Left renal pelvis (tissue), 4 donors: Measurements from ENCODE around the gene NLGN1. TPM values are rescaled to one million over a fixed set of nuclear protein-coding genes. Genes with fewer than 3 reads are reported as not detected.

Experiments
- DNase-seq, 4 donors: peaks; one replicate each; pipeline ENCODE4 v3.0.0-alpha.2; 2013; ENCODE audit warnings: low read depth in 4 of 4, low spot score in 3 of 4
- polyA plus RNA-seq, 4 donors: library from polyadenylated mRNA; unstranded; fragments of 120-200 nt; gene quantifications; one replicate each; pipeline ENCODE4 v1.2.1, GENCODE V29; 2013; ENCODE audit not compliant: insufficient read length in 4 of 4

NLGN1 gene
- polyA plus RNA-seq, 4 donors, result 1.4 to 5.3 (median 3.7) TPM

- no peak for DNase-seq
Observed at GRCh38 chr3:173939331-173939730, 541.8 kb downstream of the NLGN1 start.

- no peak for DNase-seq
Observed at GRCh38 chr3:173943264-173943663, 545.7 kb downstream of the NLGN1 start.

GRCh38 chr3:173945170-173945569 is 547.6 kb downstream of the NLGN1 start:
- no peak for DNase-seq

- DNase-seq, result no peak
Observed at GRCh38 chr3:173945806-173946205, 548.3 kb downstream of the NLGN1 start.

GRCh38 chr3:173954647-173955046 is 557.1 kb downstream of the NLGN1 start:
- no peak for DNase-seq

- no peak for DNase-seq
Observed at GRCh38 chr3:173957646-173958045, 560.1 kb downstream of the NLGN1 start.

- no peak for DNase-seq
Observed at GRCh38 chr3:173958805-173959204, 561.3 kb downstream of the NLGN1 start.

GRCh38 chr3:173970281-173970680 is 572.7 kb downstream of the NLGN1 start:
- no peak for DNase-seq

GRCh38 chr3:173976281-173976680 is 578.7 kb downstream of the NLGN1 start:
- DNase-seq, result no peak

GRCh38 chr3:173977747-173978146 is 580.2 kb downstream of the NLGN1 start:
- no peak for DNase-seq

GRCh38 chr3:173983343-173983742 is 585.8 kb downstream of the NLGN1 start:
- DNase-seq, result no peak

GRCh38 chr3:173986861-173987410 is 589.4 kb downstream of the NLGN1 start:
- DNase-seq, result no peak

GRCh38 chr3:173988909-173989308 is 591.4 kb downstream of the NLGN1 start:
- no peak for DNase-seq

- no peak for DNase-seq
Observed at GRCh38 chr3:173992416-173992815, 594.9 kb downstream of the NLGN1 start.

GRCh38 chr3:173993299-173993698 is 595.8 kb downstream of the NLGN1 start:
- no peak for DNase-seq

- DNase-seq, result no peak
Observed at GRCh38 chr3:174000675-174001074, 603.1 kb downstream of the NLGN1 start.

- DNase-seq, result no peak
Observed at GRCh38 chr3:174002543-174002942, 605.0 kb downstream of the NLGN1 start.

- DNase-seq, result no peak
Observed at GRCh38 chr3:174010907-174011306, 613.4 kb downstream of the NLGN1 start.

GRCh38 chr3:174016186-174016585 is 618.6 kb downstream of the NLGN1 start:
- no peak for DNase-seq

- no peak for DNase-seq
Observed at GRCh38 chr3:174020156-174020555, 622.6 kb downstream of the NLGN1 start.

- no peak for DNase-seq
Observed at GRCh38 chr3:174023421-174023820, 625.9 kb downstream of the NLGN1 start.

GRCh38 chr3:174028673-174029072 is 631.1 kb downstream of the NLGN1 start:
- DNase-seq, result no peak

GRCh38 chr3:174035328-174035886 is 637.9 kb downstream of the NLGN1 start:
- no peak for DNase-seq
